K562 (cell line): Measurements from ENCODE around the gene STAT6. TPM values are rescaled to one million over a fixed set of nuclear protein-coding genes. Genes with fewer than 3 reads are reported as not detected.

Experiments
- ATAC-seq: fragments of 200-7000 bp; cut with Tn5 transposase; 3 replicates; pipeline ENCODE4 v1.9.1; 2020; ENCODE audit warnings: moderate library complexity
- BruUV-seq: library from RNA; stranded (reverse); fragments of 400-500 nt; replicated peaks from 2 replicates; lab custom pipeline; 2021; lab: Mats Ljungman, UMichigan
- CTCF ChIA-PET: fragments of 300-600 bp; formaldehyde crosslinking; extraction: SDS; loops from one replicate; lab custom pipeline; 2021; ENCODE audit warnings: low intra/inter-chr PET ratio; lab: Yijun Ruan, JAX
- POLR2A ChIA-PET: fragments of 300-600, 350-650 bp; sonication (Branson Sonifier 250); formaldehyde crosslinking; extraction: SDS; loops from one replicate; lab custom pipeline; 2021; ENCODE audit warnings: antibody characterized with exemption, inconsistent platforms; lab: Yijun Ruan, JAX
- DNase-seq, 4 experiments: peaks; one replicate each; pipeline versions ENCODE4 v3.0.0 to v3.0.0-alpha.2; 2011 to 2018; ENCODE audit warnings: low spot score in 3 of 4, mixed read lengths in 3 of 4; ENCODE audit errors: extremely low read depth in 1 of 4
- FAIRE-seq: peaks from 2 replicates; lab custom pipeline; 2011; peaks lifted over from hg19 to GRCh38; lab: Jason Lieb, UNC
- H2AFZ ChIP-seq: 2 replicates; pipeline ENCODE4 v1.6.0; 2011; ENCODE audit warnings: low read depth, low read length, control low read depth, inconsistent platforms
- H3K27ac ChIP-seq: fragments of 200-600 bp; 3 replicates; pipeline ENCODE4 v1.8.0; 2011; ENCODE audit warnings: low read depth, mild to moderate bottlenecking, control low read depth, inconsistent platforms, low read length, moderate library complexity, mixed read lengths; ENCODE audit errors: extremely low read depth
- H3K27me3 ChIP-seq, 2 experiments: fragments of 300-600 bp in 1 of 2; 2 replicates in 1 of 2; 3 replicates in 1 of 2; pipeline versions ENCODE4 v1.6.0 to v1.8.0; 2011; ENCODE audit warnings: inconsistent platforms in 2 of 2, low read length in 2 of 2, mild to moderate bottlenecking in 1 of 2, mixed read lengths in 1 of 2, moderate library complexity in 1 of 2; ENCODE audit not compliant: control insufficient read depth in 2 of 2, insufficient read depth in 2 of 2
- H3K36me3 ChIP-seq: fragments of 300-600 bp; 3 replicates; pipeline ENCODE4 v1.8.0; 2011; ENCODE audit warnings: mild to moderate bottlenecking, low read length, inconsistent platforms; ENCODE audit not compliant: control insufficient read depth, insufficient read depth
- H3K4me1 ChIP-seq, 2 experiments: fragments of 200-600 bp in 1 of 2; replicated peaks in 1 of 2; 2 replicates in 1 of 2; 3 replicates in 1 of 2; pipeline versions ENCODE4 v1.5.1 to v1.8.0; 2011; ENCODE audit warnings: inconsistent platforms in 2 of 2, low read length in 2 of 2, mild to moderate bottlenecking in 1 of 2, mixed read lengths in 1 of 2, moderate library complexity in 1 of 2; ENCODE audit not compliant: control insufficient read depth in 2 of 2, insufficient read depth in 2 of 2
- H3K4me2 ChIP-seq: 2 replicates; pipeline ENCODE4 v1.6.1; 2011; ENCODE audit warnings: low read length, control low read depth, inconsistent platforms, mixed read lengths; ENCODE audit not compliant: insufficient read depth
- H3K4me3 ChIP-seq: fragments of 200-600 bp; sonication (generic), shearing (Covaris generic); 2 replicates; pipeline ENCODE4 v1.5.1; 2016; ENCODE audit warnings: control low read depth, inconsistent platforms
- H3K79me2 ChIP-seq: fragments of 200-600 bp; 3 replicates; pipeline ENCODE4 v1.8.0; 2011; ENCODE audit warnings: low read length, inconsistent platforms; ENCODE audit not compliant: control insufficient read depth, insufficient read depth
- H3K9ac ChIP-seq, 2 experiments: 2 replicates each; pipeline versions ENCODE4 v1.6.0 to v1.6.1; 2011; ENCODE audit warnings: low read depth in 2 of 2, low read length in 2 of 2, control low read depth in 1 of 2, inconsistent platforms in 1 of 2, mild to moderate bottlenecking in 1 of 2, mixed read lengths in 1 of 2; ENCODE audit not compliant: insufficient read depth in 1 of 2
- H3K9me1 ChIP-seq: one replicate; pipeline ENCODE4 v1.6.0; 2011; ENCODE audit warnings: inconsistent platforms, mild to moderate bottlenecking, low read length, moderate library complexity; ENCODE audit not compliant: control insufficient read depth, insufficient read depth
- H3K9me3 ChIP-seq: replicated peaks from 2 replicates; pipeline ENCODE4 v1.5.1; 2011; ENCODE audit warnings: low read depth, low read length, inconsistent platforms; ENCODE audit not compliant: control insufficient read depth, insufficient read depth
- H4K20me1 ChIP-seq: replicated peaks from 2 replicates; pipeline ENCODE4 v1.6.1; 2011; ENCODE audit warnings: low read length, inconsistent platforms, mixed read lengths; ENCODE audit not compliant: control insufficient read depth, insufficient read depth
- CHD7 ChIP-seq: fragments of 200-600 bp; sonication (generic); IDR thresholded peaks from one replicate; pipeline ENCODE4 v1.6.1; 2012; ENCODE audit warnings: mild to moderate bottlenecking, low read depth, low read length, inconsistent platforms
- NFIC ChIP-seq: fragments of 450-650 bp; IDR thresholded peaks from 2 replicates; pipeline ENCODE4 v1.6.1; 2017; ENCODE audit warnings: mild to moderate bottlenecking, inconsistent platforms
- NRF1 ChIP-seq, 2 experiments: fragments of 450-650 bp; IDR thresholded peaks in 1 of 2; conservative IDR thresholded peaks in 1 of 2; 2 replicates each; pipeline ENCODE4 v1.6.1; 2014; ENCODE audit warnings: mild to moderate bottlenecking in 2 of 2
- PKNOX1 ChIP-seq: fragments of 450-650 bp; IDR thresholded peaks from 2 replicates; pipeline ENCODE4 v1.6.1; 2016
- SPI1 ChIP-seq: IDR thresholded peaks from 2 replicates; pipeline ENCODE4 v1.6.1; 2011; ENCODE audit warnings: low read depth, low read length, control low read depth, borderline replicate concordance
- TFAP4 ChIP-seq: sonication (generic); formaldehyde crosslinking; IDR thresholded peaks from 2 replicates; pipeline ENCODE4 v1.8.0; 2022; ENCODE audit warnings: missing genetic modification reagents, mild to moderate bottlenecking, moderate library complexity, borderline replicate concordance
- WGBS: fragments of 100-300 bp; shearing (Covaris generic); methylation state at CpG from one replicate; pipeline ENCODE4 v1.1.6; 2016; ENCODE audit warnings: low coverage, mixed read lengths; ENCODE audit not compliant: insufficient coverage; ENCODE audit errors: missing lambda C conversion rate; 5-methylcytosine and 5-hydroxymethylcytosine counted together
- in situ Hi-C: fragments of 300-500 bp; cut with MboI; formaldehyde crosslinking; loops from 4 replicates; pipeline ENCODE4 v1.15.0; 2018; ENCODE audit warnings: inconsistent platforms, mixed read lengths
- intact Hi-C: fragments of 100-400 bp; cut with micrococcal nuclease; formaldehyde crosslinking; loops from 2 replicates; pipeline ENCODE4 v1.14.2; 2022
- polyA plus RNA-seq, 8 experiments: library from polyadenylated mRNA; depleted of rRNA in 4 of 8; stranded (reverse) in 5 of 8; unstranded in 3 of 8; fragments of >200 nt; fragmentation: Nextera tagmentation in 2 of 8; fragmentation: Illumina TruSeq in 1 of 8; extraction: Ambion mirVana in 2 of 8; extraction: Trizol in 1 of 8; gene quantifications; 2 replicates each; pipeline versions ENCODE4 v1.2.1 to v1.2.3, GENCODE V29; 2011 to 2014; ENCODE audit warnings: inconsistent platforms in 1 of 8, missing spikeins in 1 of 8
- total RNA-seq, 7 experiments: library from RNA; depleted of rRNA in 6 of 7; stranded (reverse); fragments of >200 nt in 6 of 7; fragmentation: Illumina TruSeq in 2 of 7; extraction: Trizol in 2 of 7; gene quantifications; 2 replicates each; pipeline versions ENCODE4 v1.2.1 to v1.2.3, GENCODE V29; 2011 to 2021; ENCODE audit warnings: low replicate concordance in 1 of 7

Gene STAT6
- total and polyA plus RNA-seq, 9 of the 15 experiments (the other 6 are each of a cell fraction or from before 2014, with no cell fraction given), result 2.4 to 49.5 (median 26.5) TPM

- CTCF ChIA-PET, result interaction anchor here (0.5 kb wide), 1 partner anchor 33 kb away, joined by 3 read pairs; no protein-coding TSS in a partner anchor
- Histone ChIP-seq H3K9me3 (no peaks in the 10 kb centered on the region), H3K9ac (peak overlapping the region in 1 of 2 experiments; percentile 11; a peak in 1 of 4 replicates), H3K4me3 (no peak overlapping the region), H3K9me1 (no peaks in the 10 kb centered on the region), H3K36me3 (no peaks in the 10 kb centered on the region), H3K27ac (no peak overlapping the region), H3K79me2 (no peaks in the 10 kb centered on the region), H3K4me1 (peaks cover 18 to 23% of the 10 kb centered on the region in 2 experiments; a peak in 4 of 5 replicates), H3K27me3 (no peaks in the 10 kb centered on the region), H2AFZ (no peak overlapping the region), H4K20me1 (no peaks in the 10 kb centered on the region), H3K4me2 (peak overlapping the region; percentile 27; the same call in 1 of the 2 replicates)
- DNase-seq (peak; percentile 49 to 63 (median 61)), ATAC-seq (peak; percentile 83), FAIRE-seq (no peak)
- intact Hi-C loops (no loop called here), in situ Hi-C loops (no loop called here)
- 15% methylated on average over 13 of the region's 13 CpGs for WGBS
- POLR2A ChIA-PET, result interaction anchor here (1.2 kb wide), 1 partner anchor 17 kb away, joined by 3 read pairs; no protein-coding TSS in a partner anchor
- no TSS peak for BruUV-seq
- TF ChIP-seq NFIC (0 out of 2 replicates have a peak, but pooled peaks have one; percentile 16), CHD7 (no peak), NRF1 (conservative IDR thresholded peaks at IDR 0.05 in 1 of 2, IDR thresholded peaks at IDR 0.05 in 1 of 2) (peak; percentile 16 to 27; a peak in 1 of 4 replicates), TFAP4 (CRISPR knock-in tag) (peak; percentile 62), PKNOX1 (no peak), SPI1 (no peak)
These were observed 27.5 kb upstream of the STAT6 start for GRCh38 chr12:57138526-57139272.
